Tibial nerve (tissue), 4 donors: Measurements from ENCODE around the gene SH3RF2.

Experiments used
- CTCF ChIP-seq, 5 experiments: fragments of 200-600 bp in 3 of 5; fragments of 450-650 bp in 2 of 5; sonication (generic) in 3 of 5; IDR thresholded peaks; one replicate each; pipeline ENCODE4 v1.5.1; 2016 to 2019; ENCODE audit warnings: antibody characterized with exemption in 5 of 5, mild to moderate bottlenecking in 3 of 5, moderate library complexity in 2 of 5
- EP300 ChIP-seq, 2 donors: sonication (generic); formaldehyde crosslinking; IDR thresholded peaks; one replicate each; pipeline ENCODE4 v1.6.1; 2017; ENCODE audit warnings: antibody characterized with exemption in 2 of 2, mild to moderate bottlenecking in 1 of 2
- POLR2A ChIP-seq, 2 donors: fragments of 450-650 bp; IDR thresholded peaks; one replicate each; pipeline ENCODE4 v1.6.1; 2017; ENCODE audit warnings: antibody characterized with exemption in 2 of 2, mild to moderate bottlenecking in 2 of 2, moderate library complexity in 2 of 2

- TF ChIP-seq EP300 (IDR thresholded peaks at IDR 0.05) (no peak), CTCF (IDR thresholded peaks at IDR 0.05) (no peak), POLR2A (IDR thresholded peaks at IDR 0.05) (no peak)
These were observed 41.8 kb downstream of the SH3RF2 start for GRCh38 chr5:145978171-145978570.
